CD4-positive, alpha-beta T cell (primary cell): ENCODE data around the gene TFE3. TPM values are rescaled to one million over a fixed set of nuclear protein-coding genes. Genes with fewer than 3 reads are reported as not detected.

Experiments
- ATAC-seq: fragments of 200-7000 bp; cut with Tn5 transposase; one replicate; pipeline ENCODE4 v1.10.0; 2022; ENCODE audit warnings: mild to moderate bottlenecking; ENCODE audit not compliant: poor library complexity
- CTCF ChIA-PET: fragments of 350-600 bp; sonication (Branson Sonifier 250); formaldehyde crosslinking; loops from one replicate; lab custom pipeline; 2021; ENCODE audit warnings: antibody characterized with exemption, inconsistent platforms; lab: Charles Lee
- POLR2A ChIA-PET: fragments of 350-600 bp; sonication (Branson Sonifier 250); formaldehyde crosslinking; loops from one replicate; lab custom pipeline; 2021; ENCODE audit warnings: antibody characterized with exemption, inconsistent platforms; lab: Charles Lee
- DNase-seq, 14 experiments: peaks; one replicate each; pipeline ENCODE4 v3.0.0-alpha.2; 2013 to 2020; ENCODE audit warnings: mixed read lengths in 2 of 14
- H3K27ac ChIP-seq, 2 donors: one replicate each; pipeline versions ENCODE4 v1.5.1 to v1.7.0; 2013; ENCODE audit warnings: low read length in 2 of 2, low read depth in 1 of 2, mild to moderate bottlenecking in 1 of 2
- H3K27me3 ChIP-seq, 2 experiments: 1 replicate in 1 of 2; 2 replicates in 1 of 2; pipeline versions ENCODE4 v1.6.1 to v1.7.0; 2013; ENCODE audit warnings: low read length in 2 of 2, control low read depth in 1 of 2, mild to moderate bottlenecking in 1 of 2, moderate library complexity in 1 of 2; ENCODE audit not compliant: insufficient read depth in 2 of 2, control insufficient read depth in 1 of 2
- H3K36me3 ChIP-seq: one replicate; pipeline ENCODE4 v1.6.1; 2013; ENCODE audit warnings: low read length, control low read depth; ENCODE audit not compliant: insufficient read depth
- H3K4me1 ChIP-seq: one replicate; pipeline ENCODE4 v1.6.1; 2013; ENCODE audit warnings: low read length, control low read depth; ENCODE audit not compliant: insufficient read depth
- H3K4me3 ChIP-seq: one replicate; pipeline ENCODE4 v1.5.1; 2013; ENCODE audit warnings: mild to moderate bottlenecking, low read length, moderate library complexity
- H3K9me3 ChIP-seq, 2 experiments: 1 replicate in 1 of 2; 2 replicates in 1 of 2; pipeline versions ENCODE4 v1.6.1 to v1.7.0; 2013; ENCODE audit warnings: low read length in 2 of 2, mild to moderate bottlenecking in 2 of 2, control low read depth in 1 of 2, moderate library complexity in 1 of 2; ENCODE audit not compliant: control insufficient read depth in 1 of 2, insufficient read depth in 1 of 2
- H3K27ac Mint-ChIP-seq: one replicate; pipeline ENCODE4 v1.8.0; 2020; ENCODE audit warnings: mixed read lengths
- H3K27me3 Mint-ChIP-seq: one replicate; pipeline ENCODE4 v1.8.0; 2021; ENCODE audit warnings: mixed read lengths
- H3K36me3 Mint-ChIP-seq: one replicate; pipeline ENCODE4 v1.8.0; 2021; ENCODE audit warnings: low read depth, mixed read lengths
- H3K4me1 Mint-ChIP-seq: one replicate; pipeline ENCODE4 v1.8.0; 2021; ENCODE audit warnings: low read depth, mixed read lengths
- H3K4me3 Mint-ChIP-seq: one replicate; pipeline ENCODE4 v1.8.0; 2020; ENCODE audit warnings: mild to moderate bottlenecking, mixed read lengths
- H3K9me3 Mint-ChIP-seq: one replicate; pipeline ENCODE4 v1.8.0; 2020; ENCODE audit warnings: mixed read lengths
- CTCF ChIP-seq: fragments of 200-600 bp; IDR thresholded peaks from one replicate; pipeline ENCODE4 v1.8.0; 2022; ENCODE audit warnings: antibody characterized with exemption, mild to moderate bottlenecking
- intact Hi-C, 2 experiments: fragments of 100-400 bp; cut with DNase I in 1 of 2; cut with micrococcal nuclease in 1 of 2; formaldehyde crosslinking; loops; one replicate each; pipeline versions ENCODE4 v1.15.1 to v1.9.0; 2023 to 2025; cut with DNase I, micrococcal nuclease
- total RNA-seq, 174 experiments: library from RNA in 2 of 174; stranded (reverse) in 2 of 174; gene quantifications; one replicate each; pipeline ENCODE4 v1.2.3 and lab custom pipeline; 2021 to 2026

Gene TFE3
- total RNA-seq, 2 experiments from 2014 or later: 38.6 to 40.9 TPM

- Mint-ChIP-seq H3K27me3 (no peaks in the 10 kb centered on the region), H3K4me1 (no peaks in the 10 kb centered on the region), H3K4me3 (no peak overlapping the region), H3K9me3 (no peaks in the 10 kb centered on the region), H3K27ac (no peak overlapping the region), H3K36me3 (peaks cover 7% of the 10 kb centered on the region)
- ATAC-seq (no peak), DNase-seq (no peak)
- no peaks in the 10 kb centered on the region for H3K9me3 ChIP-seq
- no peaks in the 10 kb centered on the region for H3K4me1 ChIP-seq
- intact Hi-C loops: no loop called here
- no peaks in the 10 kb centered on the region for H3K27me3 ChIP-seq
- TF ChIP-seq CTCF: no peak
- peaks cover 2% of the 10 kb centered on the region for H3K36me3 ChIP-seq
- no peak overlapping the region for H3K4me3 ChIP-seq
- CTCF ChIA-PET: no interaction called here
- H3K27ac ChIP-seq: no peak overlapping the region
- POLR2A ChIA-PET: no interaction called here
These were observed 18.3 kb upstream of the TFE3 start for GRCh38 chrX:49061490-49061889.

GRCh38 chrX:49060914-49061313, 17.8 kb upstream of the TFE3 start:
- ChIA-PET POLR2A (no interaction called here), CTCF (no interaction called here)
- ATAC-seq: no peak
- peaks cover 4% of the 10 kb centered on the region for H3K36me3 Mint-ChIP-seq
- no peak overlapping the region for H3K4me3 ChIP-seq
- no peak for TF ChIP-seq CTCF
- peaks cover 1% of the 10 kb centered on the region for H3K4me1 Mint-ChIP-seq
- intact Hi-C loops: no loop called here
- no peaks in the 10 kb centered on the region for H3K27me3 Mint-ChIP-seq
- H3K36me3 ChIP-seq: peaks cover 2% of the 10 kb centered on the region
- H3K4me3 Mint-ChIP-seq: no peak overlapping the region
- H3K4me1 ChIP-seq: no peaks in the 10 kb centered on the region
- H3K27me3 ChIP-seq: no peaks in the 10 kb centered on the region
- no peaks in the 10 kb centered on the region for H3K9me3 Mint-ChIP-seq
- no peak for DNase-seq
- no peaks in the 10 kb centered on the region for H3K9me3 ChIP-seq
- H3K27ac Mint-ChIP-seq: no peak overlapping the region
- no peak overlapping the region for H3K27ac ChIP-seq

DNA sequence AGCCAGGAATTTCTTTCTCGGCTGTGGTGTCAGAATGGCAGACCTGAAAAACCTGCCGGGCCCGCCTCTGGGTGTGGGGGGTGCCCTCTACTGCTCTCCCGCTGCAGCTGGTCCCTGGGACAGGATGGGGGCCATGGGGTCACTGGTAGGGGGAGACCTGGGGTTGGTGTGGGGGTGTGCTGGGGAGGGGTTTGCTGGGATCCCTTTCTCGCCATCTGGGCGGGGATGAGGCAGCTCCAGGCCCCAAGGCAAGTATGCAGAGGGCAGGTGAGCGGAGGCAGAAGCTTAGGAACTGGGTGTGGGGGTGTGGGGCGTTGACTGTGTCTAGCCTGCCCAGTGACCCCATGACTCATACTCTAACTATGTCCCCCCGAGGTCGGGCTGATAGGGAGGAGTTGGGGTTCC, 16.5 kb upstream of the TFE3 start:
- H3K27ac Mint-ChIP-seq: no peak overlapping the region
- peaks cover 13% of the 10 kb centered on the region for H3K4me1 Mint-ChIP-seq

More for the DNA sequence above, 16.5 kb upstream of the TFE3 start:
- ATAC-seq: no peak
- Histone ChIP-seq H3K4me3 (no peak overlapping the region), H3K36me3 (peaks cover 2% of the 10 kb centered on the region), H3K9me3 (no peaks in the 10 kb centered on the region), H3K27me3 (no peaks in the 10 kb centered on the region), H3K4me1 (peaks cover 4% of the 10 kb centered on the region), H3K27ac (no peak overlapping the region)
- H3K9me3 Mint-ChIP-seq: no peaks in the 10 kb centered on the region
- no peaks in the 10 kb centered on the region for H3K36me3 Mint-ChIP-seq
- no peak for DNase-seq
- intact Hi-C loops: no loop called here
- TF ChIP-seq CTCF: no peak
- ChIA-PET CTCF (no interaction called here), POLR2A (no interaction called here)
- H3K27me3 Mint-ChIP-seq: no peaks in the 10 kb centered on the region
- H3K4me3 Mint-ChIP-seq: no peak overlapping the region
